Activated CD4-positive, alpha-beta T cell treated with anti-CD3 and anti-CD28 coated beads, Interleukin-2, amount 50 U/mL, for 16 hours (primary cell): Measurements from ENCODE around the gene ELMO2.

ENCODE experiments used
- DNase-seq: peaks from one replicate; pipeline ENCODE4 v3.0.0-alpha.2; 2020

The ELMO2 gene

GRCh38 chr20:46350201-46350985 is 56.0 kb downstream of the ELMO2 start:
- DNase-seq, result peak; percentile 46

GRCh38 chr20:46349742-46350056 is 56.7 kb downstream of the ELMO2 start:
- DNase-seq, result no peak

- peak; percentile 33 for DNase-seq
These were observed 57.2 kb downstream of the ELMO2 start for GRCh38 chr20:46349035-46349741.

- no peak for DNase-seq
These were observed 58.3 kb downstream of the ELMO2 start for GRCh38 chr20:46347841-46348803.

DNA sequence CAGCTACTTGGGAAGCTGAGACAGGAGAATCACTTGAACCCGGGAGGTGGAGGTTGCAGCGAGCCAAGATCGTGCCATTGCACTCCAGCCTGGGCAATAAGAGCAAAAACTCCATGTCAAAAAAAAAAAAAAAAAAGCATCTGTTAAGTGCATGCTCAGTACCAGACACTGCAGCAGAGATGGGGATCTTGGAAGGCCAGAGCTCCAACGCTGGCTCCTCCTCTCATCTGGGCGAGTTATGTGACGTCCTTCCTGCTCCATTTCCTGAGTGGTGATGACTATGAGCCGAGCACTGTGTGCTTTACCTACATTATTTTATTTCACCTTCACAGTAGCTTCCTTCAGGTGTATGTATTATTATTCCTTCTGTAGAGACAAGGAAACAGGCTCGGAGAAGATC is 59.6 kb downstream of the ELMO2 start:
- no peak for DNase-seq

GRCh38 chr20:46344488-46345162 is 61.8 kb downstream of the ELMO2 start:
- no peak for DNase-seq

DNA sequence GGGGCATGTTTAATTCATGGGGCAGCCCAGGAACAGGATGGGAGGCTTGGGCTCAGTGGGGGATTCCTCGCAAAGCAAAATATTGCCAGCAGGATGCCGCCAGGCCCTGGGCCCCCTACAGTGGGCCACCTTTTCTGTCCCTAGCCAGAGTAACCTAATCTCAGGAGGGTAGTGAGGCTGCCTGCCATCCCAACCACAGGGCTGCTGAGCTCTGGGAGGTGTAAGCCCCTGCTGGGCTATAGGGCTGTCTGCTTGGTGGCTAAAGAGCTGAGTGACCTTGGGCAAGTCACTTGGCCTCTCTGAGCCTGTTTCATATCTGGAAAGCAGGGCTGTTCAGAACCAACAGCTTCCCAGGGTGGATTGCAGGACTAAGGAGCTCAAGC is 62.4 kb downstream of the ELMO2 start:
- DNase-seq, result no peak

DNA sequence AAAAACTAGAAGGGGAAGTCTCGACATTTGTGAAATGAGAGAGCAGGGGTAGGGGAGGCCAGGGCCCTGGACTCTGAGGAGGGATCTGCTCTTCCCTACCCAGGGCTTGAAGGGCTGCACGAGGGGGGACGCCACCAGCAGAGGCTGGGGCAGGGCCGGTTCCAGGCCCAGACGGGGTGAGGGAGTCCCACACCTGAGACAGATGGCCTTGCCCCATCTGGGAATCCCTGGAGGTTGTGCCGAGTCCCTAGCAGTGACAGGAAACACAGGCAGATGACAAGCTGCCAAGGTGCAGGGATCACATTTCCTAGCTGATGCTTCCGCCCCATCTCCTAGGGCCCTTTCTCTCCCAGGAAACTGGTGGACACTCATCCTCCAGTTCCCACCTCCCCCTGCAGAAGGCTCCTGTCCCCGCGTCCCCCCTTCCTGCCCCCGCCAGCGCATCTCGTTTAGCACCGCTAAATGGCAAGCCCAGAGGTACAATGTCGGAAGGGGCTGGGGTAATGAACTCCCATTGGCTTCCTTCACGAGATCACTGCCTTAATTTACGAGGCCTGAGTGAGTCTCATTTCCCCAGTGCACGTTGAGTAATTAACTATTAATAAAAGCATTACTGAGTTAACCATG is 63.0 kb downstream of the ELMO2 start:
- no peak for DNase-seq

DNA sequence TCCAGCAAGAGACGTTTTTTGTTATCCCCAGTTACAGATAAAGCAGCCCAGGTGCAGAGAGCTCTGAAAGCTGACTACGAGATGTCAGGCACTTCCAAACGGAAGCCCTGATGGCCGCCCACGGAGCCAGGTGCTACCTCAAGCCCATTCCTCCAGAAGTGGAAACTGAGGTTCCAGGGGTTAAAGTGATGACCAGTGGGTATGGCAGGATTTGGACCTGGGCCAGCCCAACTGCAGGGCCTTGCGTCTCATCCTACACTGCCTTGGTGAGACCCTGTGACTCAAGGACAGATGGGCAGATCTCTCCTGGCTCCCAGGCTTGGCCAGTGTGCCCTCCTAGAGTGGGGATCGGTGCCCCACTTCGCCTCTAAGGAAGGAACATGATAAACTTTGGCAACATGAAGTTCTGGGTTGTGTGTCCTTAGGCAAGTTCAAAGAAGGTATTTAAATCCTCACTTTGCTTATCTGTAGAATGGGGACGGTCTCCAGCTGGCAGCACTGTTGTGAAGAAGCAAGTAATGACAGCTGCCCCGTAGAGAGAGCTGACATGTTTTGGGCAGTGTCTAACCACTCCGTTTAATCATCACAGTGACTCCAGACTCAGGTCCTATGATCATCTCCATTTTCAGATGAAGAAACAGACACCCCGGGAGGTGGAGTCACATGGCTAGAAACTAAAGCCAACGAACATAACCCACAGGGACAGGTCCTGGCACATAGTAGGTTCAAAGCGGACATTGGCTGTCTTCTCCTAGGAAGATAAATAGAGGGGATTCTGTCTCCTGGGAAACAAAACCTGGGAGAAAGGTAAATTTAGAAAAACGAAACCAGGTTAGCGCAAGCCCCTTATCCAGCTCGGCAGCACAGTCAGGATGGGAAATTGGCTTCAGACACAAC is 63.7 kb downstream of the ELMO2 start:
- DNase-seq, result no peak

- DNase-seq, result no peak
These were observed 64.4 kb downstream of the ELMO2 start for GRCh38 chr20:46342010-46342378.

GRCh38 chr20:46341074-46342009 is 65.1 kb downstream of the ELMO2 start:
- no peak for DNase-seq

DNA sequence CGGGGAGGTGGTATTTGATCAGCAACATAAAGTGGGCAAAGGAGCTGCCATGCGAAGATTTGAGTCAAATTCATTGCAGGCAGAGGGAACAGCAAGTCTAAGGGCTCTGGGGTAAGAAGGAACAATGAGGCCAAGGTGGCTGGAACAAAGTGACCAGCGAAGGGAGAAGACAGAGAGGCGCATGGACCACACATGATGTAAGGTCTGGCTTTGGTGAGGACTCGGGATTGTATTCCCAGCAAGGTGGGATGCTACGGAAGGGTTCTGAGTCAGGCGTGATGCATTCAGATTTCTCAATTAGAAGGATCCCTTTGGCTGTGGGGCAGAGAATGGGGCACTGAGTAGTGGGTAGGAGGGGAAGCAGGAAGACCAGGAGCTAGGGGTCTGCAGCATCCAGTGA is 67.4 kb downstream of the ELMO2 start:
- no peak for DNase-seq

DNA sequence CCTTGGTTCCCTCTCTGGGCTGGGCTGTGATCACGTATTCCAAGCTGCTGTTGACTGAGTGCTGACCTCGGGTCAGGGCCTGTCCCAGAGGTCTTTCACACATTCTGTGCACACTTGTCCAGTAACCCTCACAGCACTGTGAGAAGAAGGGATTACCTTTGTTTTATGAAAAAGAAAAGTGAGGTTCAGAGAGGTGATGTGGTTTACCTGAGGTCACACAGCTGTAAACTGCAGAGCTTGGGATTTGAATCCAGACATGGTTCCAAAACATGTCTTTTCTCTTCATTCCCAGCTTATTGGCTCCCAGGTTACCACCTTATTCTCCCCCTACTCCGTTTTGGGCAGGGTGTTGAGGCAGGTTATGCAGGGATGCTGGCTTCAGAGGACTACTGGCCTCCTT is 69.7 kb downstream of the ELMO2 start:
- no peak for DNase-seq

GRCh38 chr20:46334303-46334904 is 72.0 kb downstream of the ELMO2 start:
- no peak for DNase-seq

DNA sequence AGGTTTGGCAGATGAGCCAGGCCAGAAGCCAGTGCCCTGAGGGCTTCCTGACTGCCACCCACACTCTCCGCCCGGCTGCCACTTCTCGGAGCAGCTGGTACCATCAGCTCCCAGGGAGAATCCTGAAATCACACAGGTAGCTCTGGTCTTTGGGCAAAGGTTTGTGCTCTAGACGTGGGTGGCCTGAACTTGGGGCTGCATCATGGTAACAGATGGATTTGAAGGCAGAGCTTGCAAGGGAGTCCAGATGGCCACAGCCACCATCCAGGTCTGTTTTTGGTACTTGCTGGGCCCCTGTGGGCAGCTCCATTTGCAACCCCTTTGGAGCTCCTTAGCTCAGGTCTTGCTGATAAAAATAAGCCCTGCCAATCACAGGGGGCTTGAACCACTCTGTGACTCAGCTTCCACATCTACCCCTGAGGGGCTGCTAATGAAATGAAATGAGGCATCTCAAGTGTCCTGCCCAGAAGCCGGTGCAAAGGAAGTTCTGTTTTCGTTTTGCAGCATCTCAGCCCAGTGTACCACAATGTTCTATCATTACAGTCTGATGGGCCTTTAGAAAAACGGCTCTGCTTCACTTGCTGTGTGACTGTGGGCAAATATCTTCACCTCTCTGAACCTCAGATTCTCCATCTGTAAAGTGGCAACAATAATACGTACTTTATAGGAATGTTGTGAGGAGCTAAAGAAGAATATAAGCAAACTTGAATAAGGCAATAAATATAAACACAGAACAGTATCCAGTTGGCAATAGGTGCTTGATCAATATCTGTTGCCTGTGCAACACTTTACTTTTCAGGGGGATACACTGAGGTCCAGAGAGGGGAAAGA is 73.0 kb downstream of the ELMO2 start:
- DNase-seq, result no peak

- no peak for DNase-seq
These were observed 73.8 kb downstream of the ELMO2 start for GRCh38 chr20:46332373-46333160.

GRCh38 chr20:46331611-46332361 is 74.6 kb downstream of the ELMO2 start:
- no peak for DNase-seq
